HG03060 (cell line): Measurements from ENCODE around the gene ANKRD45.
"Not testable (repeated sequence)": the region's sequence is repeated elsewhere in the genome, so short reads cannot be mapped to it uniquely, and the experiment has no call there.

Source experiments
- ATAC-seq: cut with Tn5 transposase; IDR thresholded peaks from one replicate; pipeline ENCODE4 v1.9.1; 2021; ENCODE audit warnings: low read depth, moderate number of reproducible peaks; ENCODE audit not compliant: unreplicated experiment

The ANKRD45 gene

GRCh38 chr1:173648880-173649605 lies 20.6 kb downstream of the ANKRD45 start:
- ATAC-seq = no peak

GRCh38 chr1:173646656-173647055 lies 23.0 kb downstream of the ANKRD45 start:
- ATAC-seq = no peak

- ATAC-seq = not testable (repeated sequence)
Measured at GRCh38 chr1:173642450-173643139, 27.1 kb downstream of the ANKRD45 start.

DNA sequence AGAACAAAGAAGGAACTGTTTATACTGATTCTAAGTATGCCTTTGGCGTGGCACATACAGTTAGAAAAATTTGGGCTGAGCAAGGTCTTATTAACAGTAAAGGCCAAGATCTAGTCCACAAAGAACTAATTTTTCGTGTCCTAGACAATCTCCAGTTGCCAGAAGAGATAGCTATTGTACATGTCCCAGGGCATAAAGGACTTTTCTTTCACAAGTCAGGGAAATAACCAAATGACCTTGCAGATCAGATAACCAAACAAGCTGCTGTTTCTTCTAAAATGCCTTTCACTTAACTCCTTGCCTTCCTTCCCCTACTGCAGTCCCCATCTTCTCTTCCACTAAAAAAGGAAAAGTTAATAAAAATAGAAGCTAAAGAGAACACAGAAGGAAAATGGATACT lies 30.5 kb downstream of the ANKRD45 start:
- no peak for ATAC-seq

DNA sequence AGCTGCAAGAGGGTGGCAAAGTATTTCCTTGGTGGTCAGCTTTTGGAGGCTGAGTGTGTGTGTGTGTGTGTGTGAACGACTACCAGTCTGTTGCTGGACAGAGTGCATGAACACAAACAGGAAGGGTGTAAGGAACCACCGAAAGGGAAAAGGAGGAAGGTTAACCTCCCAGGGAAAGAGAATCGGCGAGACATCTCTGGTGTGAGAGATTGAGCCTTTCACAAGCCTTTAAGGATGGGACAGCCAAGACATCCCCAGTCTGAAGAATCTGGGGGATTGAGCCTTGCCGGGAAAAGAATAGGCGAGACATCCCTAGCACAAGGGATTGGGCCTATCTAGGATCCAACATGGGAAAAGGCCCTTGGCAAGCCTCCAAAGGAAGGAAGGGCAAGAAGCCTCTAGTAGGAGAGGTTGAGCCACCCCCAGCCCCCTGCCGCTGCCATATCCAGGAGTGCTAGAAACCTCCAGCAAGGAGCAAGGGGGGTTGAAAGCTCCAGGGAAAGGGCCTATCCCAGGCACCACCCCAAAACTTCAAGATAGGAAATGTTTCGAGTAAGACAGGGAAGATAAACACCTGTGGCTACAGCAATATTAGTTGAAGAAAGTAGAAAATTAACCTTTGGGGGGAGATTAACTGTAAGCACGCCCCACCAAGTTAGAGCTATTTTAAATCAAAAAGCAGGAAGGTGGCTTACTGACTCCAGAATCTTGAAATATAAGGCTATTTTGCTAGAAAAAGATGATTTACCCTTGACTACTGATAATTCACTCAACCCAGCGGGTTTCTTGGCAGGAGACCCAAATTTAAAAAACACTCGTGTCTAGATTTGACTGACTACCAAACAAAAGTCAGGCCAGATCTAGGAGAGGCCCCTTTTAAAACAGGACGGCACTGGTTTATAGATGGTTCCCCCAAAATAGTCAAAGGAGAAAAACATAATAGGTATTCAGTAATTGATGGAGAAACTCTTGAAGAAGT lies 31.3 kb downstream of the ANKRD45 start:
- ATAC-seq = no peak

GRCh38 chr1:173637236-173638042 lies 32.2 kb downstream of the ANKRD45 start:
- ATAC-seq = not testable (repeated sequence)

- ATAC-seq = no peak
Measured at GRCh38 chr1:173635116-173635515, 34.5 kb downstream of the ANKRD45 start, which contains the start of gene TEX50. TEX50 (plus strand) TSS chr1:173635338; CDS start chr1:173635522, 184 bp downstream.

DNA sequence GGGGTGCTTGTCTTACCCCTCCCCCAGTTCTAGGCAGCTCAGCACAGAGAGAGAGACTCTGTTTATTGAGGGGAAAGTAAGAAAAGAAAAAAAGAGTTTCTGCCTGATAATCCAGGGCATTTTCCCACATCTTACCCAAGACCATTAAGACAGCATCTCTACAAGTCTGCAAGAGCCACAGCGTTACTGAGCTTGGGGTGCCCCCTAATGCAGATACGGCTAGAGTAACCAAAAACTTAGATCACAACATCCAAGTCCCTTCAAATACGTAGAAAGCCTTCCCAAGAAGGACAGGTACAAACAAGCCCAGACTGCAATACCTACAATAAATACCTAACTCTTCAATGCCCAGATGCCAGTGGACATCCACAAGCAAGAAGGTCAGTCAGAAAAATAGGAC lies 40.8 kb downstream of the ANKRD45 start:
- ATAC-seq = no peak

GRCh38 chr1:173627269-173627668 lies 42.4 kb downstream of the ANKRD45 start:
- no peak for ATAC-seq

DNA sequence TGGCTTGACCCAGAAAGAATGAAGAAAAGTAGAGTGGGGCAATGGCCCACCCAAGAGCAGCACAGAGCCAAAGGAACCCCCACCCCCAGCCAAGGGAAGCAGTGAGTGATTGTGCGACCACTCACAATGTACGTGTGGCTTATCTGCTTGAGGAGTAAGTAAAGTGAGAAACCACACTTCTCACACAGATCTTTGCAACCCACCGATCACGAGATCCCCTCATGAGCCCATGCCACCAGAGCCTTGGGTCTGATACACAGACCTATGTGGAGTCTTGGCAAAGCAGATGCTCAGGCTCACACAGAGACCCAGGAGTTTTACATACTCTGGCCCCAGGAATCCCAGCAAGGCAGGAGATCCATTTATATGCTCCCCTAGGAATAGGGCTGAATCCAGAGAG lies 52.8 kb downstream of the ANKRD45 start:
- no peak for ATAC-seq

GRCh38 chr1:173613086-173613485 lies 56.6 kb downstream of the ANKRD45 start:
- ATAC-seq = not testable (repeated sequence)

GRCh38 chr1:173608503-173609216 lies 61.0 kb downstream of the ANKRD45 start:
- ATAC-seq = no peak

GRCh38 chr1:173603056-173603591 lies 66.5 kb downstream of the ANKRD45 start, which contains the start of gene SLC9C2:
SLC9C2 (minus strand) TSS chr1:173603072; CDS start chr1:173601776, 1,296 bp downstream.
- no peak for ATAC-seq

DNA sequence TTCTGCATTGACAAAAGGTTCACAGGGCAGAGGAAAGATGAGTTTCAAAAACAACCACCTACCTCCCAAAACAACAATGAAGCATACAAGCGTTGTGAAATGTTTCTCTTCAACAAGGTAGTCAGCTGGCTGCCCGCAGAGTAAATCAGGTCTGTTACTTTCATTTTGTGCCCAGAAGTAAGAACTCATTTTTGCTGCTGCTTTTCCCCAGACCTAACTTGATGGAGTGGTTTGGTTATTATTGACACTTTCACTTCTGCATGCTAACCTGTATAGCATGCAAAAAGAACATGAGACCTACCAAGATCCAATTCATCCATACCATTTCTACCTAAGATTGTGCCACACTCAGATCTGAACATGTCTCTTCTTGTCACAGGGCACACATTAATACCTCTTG lies 68.1 kb downstream of the ANKRD45 start:
- no peak for ATAC-seq

- ATAC-seq = no peak
Measured at GRCh38 chr1:173596097-173596825, 73.4 kb downstream of the ANKRD45 start.

- not testable (repeated sequence) for ATAC-seq
Measured at GRCh38 chr1:173591138-173591537, 78.5 kb downstream of the ANKRD45 start.

GRCh38 chr1:173590557-173590956 lies 79.1 kb downstream of the ANKRD45 start:
- no peak for ATAC-seq

GRCh38 chr1:173581383-173582079 lies 88.1 kb downstream of the ANKRD45 start:
- no peak for ATAC-seq
